ENCODE data around the gene DEK. TPM values are rescaled to one million over a fixed set of nuclear protein-coding genes. Genes with fewer than 3 reads are reported as not detected.
A peak's percentile ranks its signal among the peaks of the same experiment; 100 is the strongest.

Gene DEK
- total RNA-seq, 2 experiments from 2014 or later, result 52.7 to 56.7 TPM

GRCh38 chr6:18261877-18262276 is 2.5 kb downstream of the DEK start:
- no peak for ATAC-seq (ENCODE audit: poor library complexity)
- H3K27me3 ChIP-seq (ENCODE audit: control insufficient read depth in 1 of 2, insufficient read depth in 2 of 2, low read length in 2 of 2), result no peaks in the 10 kb centered on the region
- H3K36me3 Mint-ChIP-seq (ENCODE audit: low read depth), result peaks cover 65% of the 10 kb centered on the region
- peaks cover 34% of the 10 kb centered on the region for H3K4me1 ChIP-seq (ENCODE audit: insufficient read depth, low read length)
- peaks cover 63% of the 10 kb centered on the region for H3K4me1 Mint-ChIP-seq (ENCODE audit: low read depth)
- no peak overlapping the region for H3K27ac ChIP-seq (ENCODE audit: low read depth in 1 of 2, low read length in 2 of 2)
- POLR2A ChIA-PET, result no interaction called here
- CTCF ChIA-PET, result no interaction called here
- H3K4me3 Mint-ChIP-seq, result peak overlapping the region; percentile 98
- intact Hi-C loops (cut with DNase I, micrococcal nuclease), result loop anchor here in 1 of 2 experiments (5.0 to 10.0 kb wide), 3 partner anchors 667 to 1950 kb away; partner anchors contain the start of genes ATXN1 and MBOAT1
- H3K9me3 Mint-ChIP-seq, result no peaks in the 10 kb centered on the region
- peaks cover 12% of the 10 kb centered on the region for H3K36me3 ChIP-seq (ENCODE audit: insufficient read depth, low read length)
- no peak overlapping the region for H3K4me3 ChIP-seq (ENCODE audit: low read length)
- no peak for DNase-seq
- peak overlapping the region; percentile 98 for H3K27ac Mint-ChIP-seq
- H3K27me3 Mint-ChIP-seq, result no peaks in the 10 kb centered on the region
- peaks cover 0 to 5% of the 10 kb centered on the region in 2 experiments for H3K9me3 ChIP-seq (ENCODE audit: control insufficient read depth in 1 of 2, insufficient read depth in 1 of 2, low read length in 2 of 2)
- TF ChIP-seq CTCF (IDR thresholded peaks at IDR 0.05), result no peak

- intact Hi-C loops (cut with DNase I, micrococcal nuclease), result loop anchor here in 1 of 2 experiments (5.0 to 10.0 kb wide), 3 partner anchors 666 to 1952 kb away; partner anchors contain the start of genes ATXN1 and MBOAT1
- Mint-ChIP-seq H3K27me3 (no peaks in the 10 kb centered on the region), H3K4me1 (ENCODE audit: low read depth) (peaks cover 63% of the 10 kb centered on the region), H3K36me3 (ENCODE audit: low read depth) (peaks cover 78% of the 10 kb centered on the region), H3K4me3 (peak overlapping the region; percentile 52), H3K9me3 (no peaks in the 10 kb centered on the region), H3K27ac (peak overlapping the region; percentile 98)
- peaks cover 25% of the 10 kb centered on the region for H3K36me3 ChIP-seq (ENCODE audit: insufficient read depth, low read length)
- peaks cover 28% of the 10 kb centered on the region for H3K4me1 ChIP-seq (ENCODE audit: insufficient read depth, low read length)
- no peak for TF ChIP-seq CTCF (IDR thresholded peaks at IDR 0.05)
- no peaks in the 10 kb centered on the region for H3K9me3 ChIP-seq (ENCODE audit: control insufficient read depth in 1 of 2, insufficient read depth in 1 of 2, low read length in 2 of 2)
- peak overlapping the region in 1 of 2 donors; percentile 50 for H3K27ac ChIP-seq (ENCODE audit: low read depth in 1 of 2, low read length in 2 of 2)
- ATAC-seq (ENCODE audit: poor library complexity), result no peak
- CTCF ChIA-PET, result interaction anchor here (1.0 kb wide), 1 partner anchor 68 kb away, joined by 4 read pairs; no protein-coding TSS in a partner anchor
- peak in 3 of 14 experiments; percentile 11 to 52 (median 39) for DNase-seq
- no peaks in the 10 kb centered on the region for H3K27me3 ChIP-seq (ENCODE audit: control insufficient read depth in 1 of 2, insufficient read depth in 2 of 2, low read length in 2 of 2)
- POLR2A ChIA-PET, result interaction anchor here (0.9 to 1.1 kb wide), 4 partner anchors 18 to 105 kb away, joined by 3 read pairs; no protein-coding TSS in a partner anchor
- no peak overlapping the region for H3K4me3 ChIP-seq (ENCODE audit: low read length)
Measured at GRCh38 chr6:18260448-18261106, 3.8 kb downstream of the DEK start.

DNA sequence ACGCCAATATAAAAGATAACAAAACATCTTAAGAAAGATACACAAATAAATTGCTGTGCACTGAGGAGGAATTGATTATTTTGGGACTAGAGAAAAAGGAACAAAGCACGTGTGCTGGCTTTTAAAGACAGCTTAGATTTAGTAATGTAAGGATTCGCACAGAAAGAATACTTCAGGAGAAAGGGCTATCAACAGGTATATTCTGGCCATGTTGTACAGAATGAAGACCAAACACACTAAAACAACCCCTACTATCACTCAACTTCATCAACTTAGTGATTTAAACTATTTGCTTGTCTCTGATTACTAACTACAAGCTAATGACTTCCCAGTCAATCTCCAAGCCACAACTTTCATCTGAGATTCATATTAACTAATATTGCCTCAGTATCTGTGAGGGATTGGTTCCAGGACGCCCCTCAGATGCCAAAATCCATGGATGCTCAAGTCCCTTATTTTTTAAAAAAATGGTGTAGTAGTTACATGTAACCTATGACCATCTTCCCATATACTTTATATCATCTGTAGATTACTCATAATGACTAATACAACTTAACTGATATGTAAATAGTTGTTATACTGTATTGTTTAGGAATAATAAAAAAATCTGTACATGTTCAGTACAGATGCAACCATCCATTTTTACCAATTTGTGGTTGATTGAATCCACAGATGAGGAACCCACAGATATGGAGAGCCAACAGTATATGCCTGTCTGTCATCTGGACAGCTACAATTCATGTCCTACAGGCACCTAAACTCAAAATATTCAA is 4.5 kb downstream of the DEK start:
- H3K4me3 ChIP-seq (ENCODE audit: low read length), result no peak overlapping the region
- peaks cover 61% of the 10 kb centered on the region for H3K4me1 Mint-ChIP-seq (ENCODE audit: low read depth)
- intact Hi-C loops (cut with DNase I, micrococcal nuclease), result loop anchor here in 1 of 2 experiments (5.0 to 10.0 kb wide), 3 partner anchors 665 to 1952 kb away; partner anchors contain the start of genes ATXN1 and MBOAT1
- no peak overlapping the region for H3K27ac ChIP-seq (ENCODE audit: low read depth in 1 of 2, low read length in 2 of 2)
- peaks cover 81% of the 10 kb centered on the region for H3K36me3 Mint-ChIP-seq (ENCODE audit: low read depth)
- H3K27me3 ChIP-seq (ENCODE audit: control insufficient read depth in 1 of 2, insufficient read depth in 2 of 2, low read length in 2 of 2), result no peaks in the 10 kb centered on the region
- no peaks in the 10 kb centered on the region for H3K9me3 ChIP-seq (ENCODE audit: control insufficient read depth in 1 of 2, insufficient read depth in 1 of 2, low read length in 2 of 2)
- ATAC-seq (ENCODE audit: poor library complexity) (no peak), DNase-seq (no peak)
- ChIA-PET POLR2A (interaction anchor here (1.0 to 1.1 kb wide), 3 partner anchors 18 to 104 kb away, joined by 3 read pairs; no protein-coding TSS in a partner anchor), CTCF (interaction anchor here (0.6 to 1.0 kb wide), 2 partner anchors 35 to 67 kb away, joined by 4 read pairs; no protein-coding TSS in a partner anchor)
- peaks cover 20% of the 10 kb centered on the region for H3K4me1 ChIP-seq (ENCODE audit: insufficient read depth, low read length)
- peak overlapping the region; percentile 52 for H3K4me3 Mint-ChIP-seq
- peak overlapping the region; percentile 98 for H3K27ac Mint-ChIP-seq
- no peak for TF ChIP-seq CTCF (IDR thresholded peaks at IDR 0.05)
- H3K9me3 Mint-ChIP-seq, result no peaks in the 10 kb centered on the region
- H3K36me3 ChIP-seq (ENCODE audit: insufficient read depth, low read length), result peaks cover 32% of the 10 kb centered on the region
- H3K27me3 Mint-ChIP-seq, result no peaks in the 10 kb centered on the region

Data from CD4-positive, alpha-beta T cell (primary cell).